Effector CD4-positive, alpha-beta T cell (primary cell): ENCODE measurements around the gene CLINT1.
"Not testable (repeated sequence)": the region's sequence is repeated elsewhere in the genome, so short reads cannot be mapped to it uniquely, and the experiment has no call there.

Experiments
- DNase-seq: peaks from one replicate; pipeline ENCODE4 v3.0.0-alpha.2; 2020

CLINT1 gene

DNA sequence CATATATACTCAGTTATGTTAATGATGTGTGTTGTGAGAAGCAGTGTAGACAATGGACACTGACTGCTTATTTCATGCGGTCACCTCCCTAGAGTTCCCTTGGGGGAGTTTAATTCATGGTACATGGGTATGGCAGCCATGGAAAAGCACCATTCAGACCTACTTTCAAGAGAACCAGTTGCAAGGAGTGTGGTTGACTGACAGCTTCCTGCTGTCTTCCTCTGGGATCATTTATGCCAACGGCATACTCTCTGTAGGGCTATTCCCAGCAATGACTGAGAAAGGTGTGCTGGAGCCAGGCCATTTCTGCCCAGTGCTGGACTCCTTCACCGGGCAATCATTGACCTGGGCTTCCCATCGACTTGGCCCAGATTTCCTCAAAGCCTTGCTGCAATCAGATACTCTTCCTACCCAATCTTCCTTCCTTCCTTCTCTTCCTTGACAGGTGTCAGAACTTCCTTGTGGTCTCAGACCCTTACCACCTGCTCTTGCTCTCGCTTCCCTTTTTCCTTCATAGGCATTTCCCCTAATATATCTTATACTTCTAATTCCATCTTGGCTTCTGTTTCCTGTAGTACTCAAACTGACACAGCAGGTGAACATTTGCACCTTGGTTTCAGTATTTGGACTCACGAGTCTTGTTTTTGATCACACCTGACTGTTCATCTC is 3.4 kb upstream of the CLINT1 start:
- DNase-seq, result no peak

DNA sequence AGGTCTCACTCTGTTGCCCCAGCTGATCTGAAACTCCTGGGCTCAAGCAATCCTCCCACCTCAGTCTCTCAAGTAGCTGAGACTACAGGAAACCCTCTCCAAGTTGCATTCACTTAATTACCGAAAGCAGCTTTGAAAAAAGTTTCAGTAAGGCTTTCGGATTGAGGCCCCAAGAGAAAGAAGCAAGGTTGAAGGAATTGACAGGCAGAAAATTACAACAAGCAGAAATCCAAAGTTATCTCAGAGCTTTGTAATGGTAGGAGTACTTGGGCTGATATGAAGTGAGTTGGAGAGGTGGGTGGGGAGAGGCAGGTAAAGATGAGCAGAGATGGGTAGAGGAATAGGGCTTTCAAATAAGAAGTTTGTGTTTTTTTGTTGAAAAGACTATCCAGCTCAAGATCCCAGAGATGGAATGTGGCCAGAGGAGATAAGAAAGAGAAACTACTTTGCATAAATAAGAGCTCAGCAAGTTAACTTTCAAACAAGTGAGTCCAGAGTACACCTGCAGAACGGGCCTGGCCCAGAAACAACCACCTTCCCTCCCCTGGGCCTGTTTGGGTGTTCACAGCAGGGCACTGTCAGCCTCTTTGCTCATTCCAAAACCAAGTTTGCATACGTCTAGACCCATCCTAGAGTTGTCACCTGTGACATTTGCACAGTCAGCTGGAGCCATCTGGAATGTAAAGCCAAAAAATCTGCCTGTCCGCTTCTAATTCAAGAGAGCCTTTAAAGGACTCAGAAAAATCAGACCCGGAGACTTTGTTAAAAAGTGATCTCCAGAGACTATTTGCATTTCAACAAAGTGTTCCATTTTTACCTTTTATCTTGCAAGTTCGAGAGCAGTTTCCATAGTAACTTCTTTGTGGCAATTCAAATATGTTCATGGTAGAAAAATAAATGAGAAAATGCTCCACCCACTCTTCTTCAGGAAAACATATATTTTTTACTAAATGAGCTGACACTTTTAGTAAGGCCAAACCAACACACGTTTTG is 2.2 kb upstream of the CLINT1 start:
- no peak for DNase-seq

DNA sequence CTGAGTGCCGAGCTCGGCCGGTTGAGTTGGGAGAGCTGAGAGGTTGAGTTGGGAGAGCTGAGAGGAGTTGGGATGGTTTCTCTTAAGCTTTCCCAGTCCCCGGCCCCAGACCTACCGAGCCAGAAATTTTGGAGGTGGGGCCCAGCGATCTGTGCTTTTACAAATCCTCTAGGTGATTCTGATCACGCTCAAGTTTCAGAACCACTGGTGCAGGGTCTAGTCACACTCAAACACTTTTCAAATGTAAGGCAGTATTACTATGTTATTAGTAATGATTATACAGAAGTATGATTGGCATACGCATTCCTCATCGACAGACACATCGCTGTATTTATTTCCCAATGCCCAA is 256 bp upstream of the CLINT1 start:
- DNase-seq, result no peak

DNA sequence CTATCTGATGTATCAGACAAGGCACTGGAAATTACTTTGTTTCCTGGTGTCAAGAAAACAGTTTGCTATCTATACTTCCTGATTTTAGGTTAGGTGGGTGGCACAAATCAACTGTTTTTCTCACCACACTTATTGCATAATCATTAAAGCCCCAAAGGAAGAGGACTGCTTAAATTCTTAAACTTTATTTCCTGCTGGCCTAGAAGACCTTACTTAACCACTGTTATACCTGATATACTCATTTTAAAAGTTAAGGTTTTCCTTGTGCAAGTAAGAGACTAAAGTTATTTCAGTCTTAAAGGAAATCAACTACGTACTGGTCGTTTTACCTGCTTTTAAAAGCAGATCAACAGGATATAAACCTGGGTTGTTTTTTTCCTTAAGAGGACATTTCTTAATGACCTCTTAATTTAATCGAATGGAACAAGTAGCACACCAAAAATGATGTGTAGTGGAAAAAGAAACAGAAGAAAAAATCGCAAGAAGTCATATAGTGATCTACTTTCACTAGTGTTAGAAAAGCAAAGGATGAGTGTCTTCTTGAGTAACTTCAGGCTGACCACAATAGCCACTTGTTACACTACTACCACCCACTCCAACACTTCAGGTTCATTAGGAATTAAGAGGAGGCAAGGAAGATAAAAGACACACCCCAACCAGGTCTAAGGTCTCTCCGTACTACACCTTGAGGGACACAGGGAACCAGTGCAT is 974 bp downstream of the CLINT1 start:
- no peak for DNase-seq

DNA sequence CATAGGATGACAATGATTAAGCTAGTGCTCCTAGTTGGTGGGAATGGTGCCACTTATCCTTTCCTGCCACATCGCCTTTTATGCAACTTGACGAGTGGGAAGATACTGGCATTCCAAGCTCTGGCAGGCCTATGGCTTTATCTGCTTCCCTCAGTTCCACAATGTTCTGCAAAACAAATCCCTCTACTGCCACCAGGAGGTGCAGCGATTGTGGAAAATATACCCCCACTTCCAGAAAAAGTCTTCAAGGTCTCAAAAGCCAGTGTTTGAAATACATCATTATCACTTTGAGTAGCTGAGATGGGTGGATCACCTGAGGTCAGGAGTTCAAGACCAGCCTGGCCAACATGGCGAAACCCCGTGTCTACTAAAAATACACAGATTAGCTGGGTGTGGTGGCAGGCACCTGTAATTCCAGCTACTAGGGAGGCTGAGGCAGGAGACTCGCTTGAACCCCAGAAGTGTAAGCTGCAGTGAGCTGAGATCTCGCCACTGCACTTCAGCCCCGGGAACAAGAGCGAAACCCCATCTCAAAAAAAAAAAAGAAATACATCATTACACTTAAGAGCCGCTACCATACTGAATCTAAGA is 3.4 kb downstream of the CLINT1 start:
- no peak for DNase-seq

DNA sequence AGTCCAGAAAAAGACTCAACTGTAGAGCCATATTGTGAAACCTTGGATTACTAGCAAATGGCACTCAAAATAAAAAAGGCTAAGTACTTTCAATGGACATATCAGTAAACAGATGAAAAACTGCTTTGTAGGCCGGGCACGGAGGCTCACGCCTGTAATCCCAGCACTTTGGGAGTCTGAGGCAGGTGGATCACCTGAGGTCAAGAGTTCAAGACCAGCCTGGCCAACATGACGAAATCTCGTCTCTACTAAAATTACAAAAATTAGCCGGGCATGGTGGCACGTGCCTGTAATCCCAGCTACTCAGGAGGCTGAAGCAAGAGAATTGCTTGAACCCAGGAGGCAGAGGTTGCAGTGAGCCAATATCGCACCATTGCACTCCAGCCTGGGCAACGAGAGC is 5.6 kb downstream of the CLINT1 start:
- not testable (repeated sequence) for DNase-seq

DNA sequence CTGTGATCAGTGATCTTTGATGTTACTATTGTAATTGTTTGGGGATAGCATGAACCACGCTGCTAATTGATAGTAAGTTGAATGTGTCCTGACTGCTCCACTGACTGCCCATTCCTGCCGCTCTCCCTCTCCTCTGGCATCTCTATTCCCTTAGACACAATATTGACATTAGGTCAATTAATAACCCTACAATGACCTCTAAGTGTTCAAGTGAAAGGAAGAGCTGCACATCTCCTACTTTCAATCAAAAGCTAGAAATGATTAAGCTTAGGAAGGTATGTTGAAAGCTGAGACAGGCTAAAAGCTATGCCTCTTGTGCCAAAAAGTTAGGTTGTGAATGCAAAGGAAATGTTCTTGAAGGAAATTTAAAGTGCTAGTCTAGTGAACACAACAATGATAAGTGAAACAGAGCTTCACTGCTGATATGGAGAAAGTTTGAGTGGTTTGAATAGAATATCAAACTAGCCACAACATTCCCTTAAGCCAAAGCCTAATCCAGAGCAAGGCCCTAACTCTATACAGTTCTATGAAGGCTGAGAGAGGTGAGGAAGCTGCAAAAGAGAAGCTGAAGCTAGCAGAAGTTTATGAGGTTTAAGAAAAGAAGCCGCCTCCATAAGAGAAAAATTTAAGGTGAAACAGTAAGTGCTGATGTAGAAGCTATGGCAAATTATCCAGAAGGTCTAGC is 12.9 kb downstream of the CLINT1 start:
- no peak for DNase-seq

DNA sequence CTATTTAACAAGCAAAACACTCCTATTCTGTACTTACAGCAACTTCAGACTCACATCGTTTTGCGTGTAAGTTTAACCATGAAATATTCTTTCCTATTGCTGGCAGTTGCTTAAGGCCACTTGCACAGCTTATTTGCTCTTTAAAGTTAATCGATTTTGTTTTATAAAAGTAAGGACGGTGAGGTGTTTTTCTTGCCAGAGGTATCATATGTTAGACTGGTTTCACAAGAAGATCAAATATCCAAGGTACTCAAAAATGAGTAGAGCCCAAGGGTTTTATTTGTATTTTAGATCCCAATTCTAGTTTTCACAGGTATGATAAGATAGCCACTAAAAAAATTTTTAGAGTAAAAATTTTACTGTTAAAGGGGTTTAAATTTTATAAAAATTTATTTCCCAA is 16.2 kb downstream of the CLINT1 start:
- no peak for DNase-seq

DNA sequence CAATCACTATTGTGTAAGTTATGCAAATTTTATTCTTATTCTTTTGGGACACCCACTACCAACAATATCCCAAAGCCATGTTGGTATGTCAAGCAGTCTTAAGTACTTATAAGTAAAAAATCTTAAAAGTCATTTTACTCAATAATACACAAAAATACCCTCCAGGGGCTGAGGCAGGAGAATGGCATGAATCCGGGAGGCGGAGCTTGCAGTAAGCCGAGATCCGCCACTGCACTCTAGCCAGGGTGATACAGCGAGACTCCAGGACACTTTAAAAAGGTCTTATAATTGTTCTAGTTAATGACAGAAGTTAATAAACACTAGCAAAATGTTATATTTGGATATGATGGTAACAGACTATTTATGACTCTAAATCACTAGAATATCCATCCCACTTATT is 16.8 kb downstream of the CLINT1 start:
- no peak for DNase-seq

DNA sequence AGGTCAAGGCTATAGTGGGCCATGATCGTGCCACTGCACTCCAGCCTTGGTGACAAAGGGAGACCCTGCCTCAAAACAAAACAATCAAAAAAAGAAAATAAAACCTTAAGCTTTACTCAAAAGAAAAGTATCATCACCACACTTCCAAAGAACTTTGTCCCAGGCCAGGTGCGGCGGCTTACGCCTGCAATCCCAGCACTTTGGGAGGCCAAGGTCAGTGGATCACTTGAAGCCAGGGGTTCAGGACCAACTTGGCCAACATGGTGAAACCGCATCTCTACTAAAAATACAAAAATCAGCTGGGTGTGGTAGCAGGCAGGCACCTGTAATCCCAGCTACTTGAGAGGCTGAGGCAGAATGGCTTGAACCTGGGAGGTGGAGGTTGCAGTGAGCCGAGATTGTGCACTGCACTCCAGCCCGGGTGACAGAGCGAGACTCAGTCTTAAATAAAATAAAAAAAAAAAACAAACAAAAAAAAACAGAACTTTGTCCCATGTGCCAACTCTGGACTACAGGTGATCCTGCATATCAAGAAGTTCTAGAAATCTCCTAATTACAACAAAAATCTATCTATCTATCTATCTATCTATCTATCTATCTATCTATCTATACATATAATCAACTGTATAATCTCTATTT is 19.7 kb downstream of the CLINT1 start:
- no peak for DNase-seq

DNA sequence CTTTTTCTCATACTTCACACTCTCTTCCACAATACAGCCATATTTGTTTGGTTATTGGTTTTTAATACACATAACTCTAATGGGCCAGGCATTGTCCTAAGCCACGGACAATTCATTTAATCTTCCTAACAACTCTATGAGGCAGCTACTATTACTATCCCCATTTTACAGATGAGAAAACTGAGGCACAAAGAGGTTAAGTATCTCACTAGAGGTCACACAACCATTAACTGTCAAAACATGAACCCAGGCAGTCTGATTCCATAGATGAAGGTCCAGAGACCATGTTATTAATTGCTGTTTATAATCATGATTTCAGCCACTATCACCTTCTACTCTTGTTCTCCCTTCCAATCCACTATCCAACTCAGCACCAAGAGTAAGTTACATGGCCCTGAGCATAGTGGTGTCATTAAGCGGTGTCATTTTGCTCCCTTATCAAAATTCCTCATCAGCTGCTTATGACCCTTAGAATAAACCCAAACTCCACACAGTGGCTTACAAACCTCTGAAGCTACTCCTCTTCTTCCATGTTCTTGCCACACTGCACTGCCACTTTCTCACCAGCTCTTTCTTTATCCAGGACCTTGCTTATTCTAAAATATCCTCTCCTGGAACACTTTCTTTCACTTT is 22.7 kb downstream of the CLINT1 start:
- no peak for DNase-seq

DNA sequence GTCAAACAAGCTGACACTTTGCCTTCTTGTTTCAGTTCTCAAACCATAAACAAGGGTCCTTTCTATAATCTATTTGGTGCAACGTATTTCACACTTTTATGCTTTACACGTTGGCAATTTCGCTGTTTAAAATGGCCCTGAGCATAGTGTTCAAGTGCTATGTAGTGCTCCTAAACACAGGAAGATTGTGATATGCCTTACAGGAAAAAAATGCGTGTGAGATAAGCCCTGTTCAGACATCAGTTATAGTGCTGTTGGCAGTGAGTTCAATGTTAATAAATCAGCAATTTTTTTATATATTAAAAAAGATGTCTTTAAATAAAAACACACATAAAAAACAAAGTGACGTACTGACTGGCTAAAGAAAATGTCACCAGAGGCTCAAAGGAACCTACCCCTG is 23.9 kb downstream of the CLINT1 start:
- no peak for DNase-seq

DNA sequence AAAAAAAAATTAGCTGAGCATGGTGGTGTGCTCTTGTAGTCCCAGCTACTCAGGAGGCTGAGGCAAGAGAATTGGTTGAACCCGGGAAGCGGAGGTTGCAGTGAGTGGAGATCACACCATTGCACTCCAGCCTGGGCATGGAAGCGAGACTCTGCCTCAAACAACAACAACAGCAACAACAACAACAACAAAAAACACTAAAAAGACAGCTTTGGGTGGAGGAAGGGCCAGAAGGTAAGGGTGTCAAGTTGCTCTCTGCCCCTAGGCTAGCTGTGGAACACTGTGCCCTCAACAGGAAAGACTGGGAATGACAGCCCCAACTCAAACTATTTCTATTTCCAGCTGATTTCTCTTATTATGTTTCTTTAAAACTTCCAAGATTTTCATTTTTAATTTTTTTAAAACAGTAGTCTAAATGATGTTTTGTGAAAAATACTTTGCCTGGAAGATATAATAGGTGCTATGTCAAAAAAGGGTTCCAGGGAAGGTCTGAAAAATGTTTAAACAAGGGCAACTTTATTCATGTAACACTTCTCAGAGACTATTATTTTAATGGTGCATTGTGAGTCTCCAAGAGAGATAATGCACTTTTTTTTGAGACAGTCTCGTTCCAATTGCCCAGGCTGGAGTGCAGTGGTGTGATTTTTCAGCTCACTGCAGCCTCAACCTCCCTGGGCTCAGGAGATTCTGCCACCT is 29.9 kb downstream of the CLINT1 start:
- no peak for DNase-seq

DNA sequence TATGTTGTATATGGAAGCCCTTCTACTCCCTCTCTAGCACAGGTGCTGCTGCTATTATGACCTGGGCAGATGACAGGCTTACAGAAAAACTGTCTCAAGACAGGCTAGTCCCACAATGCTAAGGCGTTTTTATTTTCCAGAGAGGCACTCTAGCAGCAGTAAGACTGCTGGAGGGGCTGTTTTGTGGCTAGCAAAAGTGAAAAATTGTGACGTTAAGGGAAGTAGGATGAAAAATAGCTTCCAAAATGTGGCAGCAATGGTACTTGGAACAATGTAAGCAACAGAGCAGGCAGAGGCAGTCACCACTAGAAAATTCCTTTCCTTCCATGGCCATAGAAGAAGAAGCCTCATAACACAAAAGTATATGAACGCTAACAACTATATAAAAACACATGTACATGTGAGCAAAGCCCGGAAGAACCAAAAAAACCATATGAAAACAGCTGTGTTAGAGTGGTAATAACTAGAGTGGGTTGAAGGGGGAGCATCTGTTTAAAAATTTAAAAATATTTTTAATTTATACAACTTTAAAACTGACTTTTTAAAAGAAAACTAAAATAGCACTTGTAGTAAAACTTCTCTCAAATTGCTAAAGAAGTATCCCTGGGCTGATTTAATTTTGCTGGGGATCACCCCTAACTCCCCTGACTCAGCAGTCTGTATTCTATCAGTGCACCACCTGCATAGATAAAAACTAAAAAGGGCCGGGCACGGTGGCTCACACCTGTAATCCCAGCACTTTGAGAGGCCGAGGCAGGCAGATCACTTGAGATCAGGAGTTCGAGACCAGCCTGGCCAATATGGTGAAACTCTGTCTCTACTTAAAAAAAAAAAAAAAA is 30.6 kb downstream of the CLINT1 start:
- DNase-seq, result no peak

DNA sequence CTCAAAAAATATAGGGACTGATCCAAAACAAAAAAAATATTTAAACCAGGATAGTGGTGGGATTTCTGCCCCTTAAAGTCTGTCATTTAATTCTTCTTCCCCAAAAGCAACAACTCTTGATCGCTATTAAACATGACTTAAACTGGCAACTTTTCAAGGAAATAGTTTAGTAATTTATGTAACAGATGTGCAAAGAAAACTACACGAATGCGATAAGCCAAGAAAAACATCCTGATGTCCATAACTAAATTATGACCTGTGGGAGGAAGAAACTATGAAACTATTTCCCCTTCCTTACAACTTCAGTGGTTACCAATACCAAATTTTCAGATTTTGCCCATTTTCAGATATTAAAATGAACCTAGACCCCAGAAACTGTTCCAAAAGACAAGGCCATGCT is 31.5 kb downstream of the CLINT1 start:
- no peak for DNase-seq

DNA sequence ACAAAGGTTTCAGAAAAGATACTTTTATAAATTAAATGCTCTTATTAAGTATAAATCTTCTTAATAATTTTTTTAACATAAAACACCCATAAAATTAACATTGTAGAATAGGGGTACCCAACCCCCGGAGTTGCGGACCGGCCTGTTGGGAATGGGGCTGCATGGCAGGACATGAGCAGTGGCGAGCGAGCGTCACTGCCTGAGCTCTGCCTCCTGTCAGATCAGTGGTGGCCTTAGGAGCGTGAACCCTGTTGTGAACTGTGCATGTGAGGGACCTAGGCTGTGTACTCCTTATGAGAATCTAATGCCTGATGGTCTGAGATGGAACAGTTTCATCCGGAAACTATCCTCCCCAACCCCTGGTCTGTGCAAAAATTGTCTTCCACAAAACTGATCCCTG is 35.3 kb downstream of the CLINT1 start:
- DNase-seq, result no peak

DNA sequence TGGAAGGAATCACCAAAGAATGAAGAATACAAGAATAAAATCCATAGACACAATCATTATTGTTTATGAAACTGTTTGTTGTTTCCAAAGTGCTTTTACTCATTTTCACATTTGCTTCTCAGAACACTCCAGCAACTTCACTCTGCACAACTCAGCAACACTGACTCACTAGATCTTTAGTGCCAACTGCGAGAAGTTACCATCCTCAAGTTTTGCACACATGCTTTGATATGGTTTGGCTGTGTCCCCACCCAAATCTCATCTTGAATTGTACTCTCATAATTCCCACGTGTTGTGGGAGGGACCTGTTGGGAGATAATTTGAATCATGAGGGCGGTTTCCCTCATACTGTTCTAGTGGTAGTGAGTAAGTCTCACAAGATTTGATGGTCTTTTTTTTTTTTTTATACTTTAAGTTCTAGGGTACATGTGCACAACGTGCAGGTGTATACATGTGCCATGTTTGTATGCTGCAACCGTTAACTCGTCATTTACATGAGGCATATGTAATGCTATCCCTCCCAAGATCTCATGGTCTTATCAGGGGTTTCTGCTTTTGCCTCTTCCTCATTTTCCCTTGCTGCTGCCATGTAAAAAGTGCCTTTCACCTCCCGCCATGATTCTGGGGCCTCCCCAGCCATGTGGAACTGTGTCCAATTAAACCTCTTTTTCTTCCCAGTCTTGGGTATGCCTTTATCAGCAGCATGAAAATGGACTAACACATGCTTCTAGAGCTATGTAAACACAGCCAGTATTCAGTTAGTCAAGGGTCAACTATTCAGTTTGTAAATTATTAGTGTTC is 36.9 kb downstream of the CLINT1 start:
- no peak for DNase-seq

DNA sequence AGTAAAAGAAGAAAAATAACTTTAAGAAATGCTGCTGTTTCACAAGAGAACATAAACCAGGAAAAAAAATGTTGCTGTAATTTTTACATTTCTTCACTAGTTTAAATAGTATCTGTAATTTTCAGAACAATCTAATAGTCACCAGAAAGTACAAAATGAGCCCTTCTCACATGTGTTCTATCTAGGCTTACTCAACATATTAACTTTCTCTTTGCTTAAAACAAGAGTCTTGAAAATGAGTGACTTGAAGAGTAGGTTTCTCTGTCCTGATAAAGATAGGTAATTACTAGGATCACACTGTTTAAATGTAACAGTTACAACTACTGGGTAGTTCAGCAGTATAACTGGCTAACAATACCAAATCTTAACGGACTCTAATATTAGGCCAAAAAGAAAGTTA is 37.5 kb downstream of the CLINT1 start:
- no peak for DNase-seq

DNA sequence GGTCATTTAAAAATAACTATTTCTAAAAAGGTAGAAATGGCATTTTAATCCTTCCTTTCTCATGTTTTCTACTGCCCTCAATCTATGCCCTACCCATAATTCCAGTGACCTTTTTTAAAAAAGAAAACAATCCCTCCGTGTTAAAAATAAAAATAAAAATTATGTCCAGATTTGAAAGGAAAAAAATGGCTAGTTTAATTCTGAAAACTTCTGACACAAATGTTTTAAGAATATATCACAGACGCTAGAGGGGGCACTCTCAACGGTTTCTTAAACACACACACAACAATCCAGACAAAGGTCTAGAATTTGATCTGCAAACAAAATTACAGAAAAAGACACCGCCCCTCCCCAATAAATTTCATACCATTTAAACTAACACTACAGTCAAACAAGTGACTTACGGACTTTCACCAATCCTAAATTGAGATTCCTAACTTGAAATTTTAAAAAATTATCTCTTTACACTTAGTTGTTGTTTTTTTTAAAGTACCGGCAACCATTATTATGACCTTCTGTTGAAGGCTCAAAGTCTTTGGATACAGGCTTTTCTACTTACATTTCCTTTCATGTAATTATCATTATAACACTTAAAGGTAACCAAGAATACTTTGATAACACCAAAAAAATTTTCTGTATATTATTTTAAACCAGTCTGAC is 38.2 kb downstream of the CLINT1 start:
- no peak for DNase-seq
